ENCODE results near the gene RASAL2. TPM values are rescaled to one million over a fixed set of nuclear protein-coding genes. Genes with fewer than 3 reads are reported as not detected.
"Not testable (repeated sequence)": the region's sequence is repeated elsewhere in the genome, so short reads cannot be mapped to it uniquely, and the experiment has no call there.

The RASAL2 gene
- total RNA-seq, 2 experiments from 2014 or later, result not detected

GRCh38 chr1:178098262-178098661 is 4.4 kb downstream of the RASAL2 start:
- Mint-ChIP-seq H3K4me3 (no peak overlapping the region), H3K4me1 (peaks cover 6% of the 10 kb centered on the region), H3K9me3 (ENCODE audit: low read depth) (peaks cover 1% of the 10 kb centered on the region), H3K27me3 (peaks cover 36% of the 10 kb centered on the region), H3K36me3 (ENCODE audit: low read depth) (peaks cover 2% of the 10 kb centered on the region), H3K27ac (no peak overlapping the region)
- ChIA-PET CTCF (interaction anchor here (0.6 kb wide), 1 partner anchor 31 kb away, joined by 3 read pairs; no protein-coding TSS in a partner anchor), POLR2A (no interaction called here)
- DNase-seq (no peak), ATAC-seq (no peak)
- intact Hi-C loops (cut with DNase I, micrococcal nuclease), result no loop called here

DNA sequence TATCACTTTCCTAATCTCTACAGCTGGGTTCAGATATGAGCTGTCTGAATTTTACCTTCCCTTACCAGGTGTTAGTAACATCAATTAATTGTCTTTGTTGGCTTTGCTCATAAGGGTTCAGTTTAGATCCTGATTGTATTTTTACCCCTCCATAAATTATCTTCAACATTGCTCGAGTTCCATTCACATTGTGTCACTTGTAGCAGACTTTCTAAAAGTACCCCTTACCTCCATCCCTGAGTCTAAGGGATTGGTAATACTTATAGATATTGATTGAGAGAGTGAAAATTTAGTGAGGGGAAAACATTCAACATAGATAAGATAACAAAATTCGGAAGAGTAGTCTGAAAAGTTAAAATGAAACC is 7.3 kb downstream of the RASAL2 start:
- CTCF ChIA-PET, result no interaction called here
- no peaks in the 10 kb centered on the region for H3K36me3 Mint-ChIP-seq (ENCODE audit: low read depth)
- H3K9me3 Mint-ChIP-seq (ENCODE audit: low read depth), result no peaks in the 10 kb centered on the region
- ATAC-seq (no peak), DNase-seq (no peak)
- no peaks in the 10 kb centered on the region for H3K4me1 Mint-ChIP-seq
- POLR2A ChIA-PET, result no interaction called here
- H3K4me3 Mint-ChIP-seq, result no peak overlapping the region
- intact Hi-C loops (cut with DNase I, micrococcal nuclease), result no loop called here
- peaks cover 14% of the 10 kb centered on the region for H3K27me3 Mint-ChIP-seq
- no peak overlapping the region for H3K27ac Mint-ChIP-seq

DNA sequence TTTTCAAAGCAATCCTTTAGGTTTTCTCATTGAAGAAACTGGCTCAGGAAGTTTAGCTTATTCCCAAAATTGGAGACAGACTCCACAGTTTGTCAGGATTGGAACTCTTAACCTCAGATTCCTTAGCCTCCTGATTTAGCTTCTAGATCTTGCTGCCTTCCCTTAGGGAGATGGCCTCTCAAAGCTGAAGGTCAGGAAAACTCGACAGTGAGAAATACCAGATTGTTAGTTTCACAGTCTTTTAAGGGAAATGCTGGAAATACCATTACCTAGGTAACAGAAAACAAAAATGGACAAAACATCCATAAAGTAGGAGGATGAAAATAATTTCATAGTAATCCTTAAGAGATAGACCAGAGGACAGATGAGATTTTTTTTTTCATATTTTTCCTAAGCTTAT is 7.8 kb downstream of the RASAL2 start:
- intact Hi-C loops (cut with DNase I, micrococcal nuclease), result no loop called here
- Mint-ChIP-seq H3K4me1 (no peaks in the 10 kb centered on the region), H3K27ac (no peak overlapping the region), H3K9me3 (ENCODE audit: low read depth) (no peaks in the 10 kb centered on the region), H3K36me3 (ENCODE audit: low read depth) (no peaks in the 10 kb centered on the region), H3K4me3 (no peak overlapping the region), H3K27me3 (peaks cover 11% of the 10 kb centered on the region)
- POLR2A ChIA-PET, result no interaction called here
- DNase-seq (no peak), ATAC-seq (no peak)
- CTCF ChIA-PET, result interaction anchor here (0.6 kb wide), 1 partner anchor 16 kb away, joined by 3 read pairs; no protein-coding TSS in a partner anchor

- no peak overlapping the region for H3K4me3 Mint-ChIP-seq
- intact Hi-C loops (cut with DNase I, micrococcal nuclease), result no loop called here
- no peaks in the 10 kb centered on the region for H3K9me3 Mint-ChIP-seq (ENCODE audit: low read depth)
- CTCF ChIA-PET, result interaction anchor here (0.6 kb wide), 1 partner anchor 16 kb away, joined by 3 read pairs; no protein-coding TSS in a partner anchor
- no peak for ATAC-seq
- peaks cover 8% of the 10 kb centered on the region for H3K27me3 Mint-ChIP-seq
- no peak overlapping the region for H3K27ac Mint-ChIP-seq
- no peak for DNase-seq
- H3K36me3 Mint-ChIP-seq (ENCODE audit: low read depth), result no peaks in the 10 kb centered on the region
- no peaks in the 10 kb centered on the region for H3K4me1 Mint-ChIP-seq
- POLR2A ChIA-PET, result no interaction called here
These were observed 8.3 kb downstream of the RASAL2 start for GRCh38 chr1:178102218-178102617.

DNA sequence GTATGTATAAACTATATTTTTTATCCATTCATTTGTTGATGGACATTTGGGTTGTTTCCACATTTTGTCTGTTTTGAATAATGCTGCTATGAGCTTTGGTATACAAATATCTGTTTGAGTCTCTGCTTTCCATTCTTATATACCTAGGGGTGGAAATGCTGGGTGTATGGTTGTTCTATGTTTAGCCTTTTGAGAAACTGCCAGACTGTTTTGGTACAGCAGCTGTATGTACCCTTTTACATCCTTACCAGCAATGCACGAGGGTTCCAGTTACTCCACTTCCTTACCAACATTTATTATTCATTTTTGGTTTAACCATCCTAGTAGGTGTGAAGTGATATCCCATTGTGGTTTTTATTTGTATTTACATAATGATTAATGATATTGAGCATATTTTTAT is 13.9 kb downstream of the RASAL2 start:
- ATAC-seq, result no peak
- ChIA-PET POLR2A (no interaction called here), CTCF (no interaction called here)
- Mint-ChIP-seq H3K27ac (no peak overlapping the region), H3K36me3 (ENCODE audit: low read depth) (no peaks in the 10 kb centered on the region), H3K27me3 (no peaks in the 10 kb centered on the region), H3K4me3 (no peak overlapping the region), H3K4me1 (no peaks in the 10 kb centered on the region), H3K9me3 (ENCODE audit: low read depth) (no peaks in the 10 kb centered on the region)
- intact Hi-C loops (cut with DNase I, micrococcal nuclease), result no loop called here
- DNase-seq, result no peak

DNA sequence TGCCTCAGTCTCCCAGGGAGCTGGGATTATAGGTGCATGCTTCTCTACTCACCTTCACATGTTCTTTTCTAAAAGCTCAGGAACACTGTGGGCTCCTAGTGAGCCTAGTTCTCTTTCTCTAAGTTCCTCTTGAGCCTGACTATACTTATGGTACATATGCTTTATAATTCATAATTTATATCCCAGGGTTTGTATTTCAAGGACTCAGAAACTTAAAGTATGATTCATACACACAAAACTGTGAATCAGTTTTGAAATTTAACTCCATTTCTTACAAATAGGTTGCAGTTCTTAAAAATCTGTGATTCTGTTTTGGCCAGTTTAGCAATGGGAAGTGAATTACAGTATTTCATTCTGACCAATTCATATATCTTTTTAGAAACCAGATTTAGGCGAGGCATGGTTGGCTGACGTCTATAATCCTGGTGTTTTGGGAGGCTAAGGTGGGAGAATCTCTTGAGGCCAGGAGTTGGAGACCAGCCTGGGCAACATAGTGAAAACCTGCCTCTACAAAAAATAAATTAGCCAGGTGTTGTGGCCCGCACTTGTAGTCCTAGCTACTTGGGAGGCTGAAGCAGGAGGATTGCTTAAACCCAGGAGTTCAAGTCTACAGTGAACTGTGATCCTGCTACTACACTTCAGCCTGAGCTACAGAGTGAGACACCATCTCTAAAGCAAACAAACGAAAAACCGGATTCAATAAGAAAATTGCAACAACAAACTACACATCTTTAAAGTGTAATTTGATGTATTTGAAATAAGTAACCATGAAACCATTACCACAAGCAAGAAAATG is 15.6 kb downstream of the RASAL2 start:
- Mint-ChIP-seq H3K27ac (no peak overlapping the region), H3K27me3 (no peaks in the 10 kb centered on the region), H3K9me3 (ENCODE audit: low read depth) (no peaks in the 10 kb centered on the region), H3K36me3 (ENCODE audit: low read depth) (no peaks in the 10 kb centered on the region), H3K4me3 (no peak overlapping the region), H3K4me1 (no peaks in the 10 kb centered on the region)
- DNase-seq, result no peak
- POLR2A ChIA-PET, result no interaction called here
- no peak for ATAC-seq
- intact Hi-C loops (cut with DNase I, micrococcal nuclease), result no loop called here
- CTCF ChIA-PET, result no interaction called here

GRCh38 chr1:178115260-178115659 is 21.4 kb downstream of the RASAL2 start:
- POLR2A ChIA-PET, result no interaction called here
- H3K4me3 Mint-ChIP-seq, result no peak overlapping the region
- no peaks in the 10 kb centered on the region for H3K4me1 Mint-ChIP-seq
- DNase-seq (no peak), ATAC-seq (no peak)
- no peaks in the 10 kb centered on the region for H3K27me3 Mint-ChIP-seq
- no peak overlapping the region for H3K27ac Mint-ChIP-seq
- CTCF ChIA-PET, result no interaction called here
- intact Hi-C loops (cut with DNase I, micrococcal nuclease), result no loop called here
- H3K9me3 Mint-ChIP-seq (ENCODE audit: low read depth), result no peaks in the 10 kb centered on the region
- no peaks in the 10 kb centered on the region for H3K36me3 Mint-ChIP-seq (ENCODE audit: low read depth)

- intact Hi-C loops (cut with DNase I, micrococcal nuclease), result no loop called here
- no peaks in the 10 kb centered on the region for H3K9me3 Mint-ChIP-seq (ENCODE audit: low read depth)
- no peak for DNase-seq
- CTCF ChIA-PET, result interaction anchor here (0.7 kb wide), 1 partner anchor 16 kb away, joined by 3 read pairs; no protein-coding TSS in a partner anchor
- no peaks in the 10 kb centered on the region for H3K4me1 Mint-ChIP-seq
- no peak overlapping the region for H3K4me3 Mint-ChIP-seq
- no peak overlapping the region for H3K27ac Mint-ChIP-seq
- H3K27me3 Mint-ChIP-seq, result no peaks in the 10 kb centered on the region
- H3K36me3 Mint-ChIP-seq (ENCODE audit: low read depth), result no peaks in the 10 kb centered on the region
- POLR2A ChIA-PET, result no interaction called here
- no peak for ATAC-seq
These were observed 24.6 kb downstream of the RASAL2 start for GRCh38 chr1:178118524-178118923.

GRCh38 chr1:178119628-178120027 is 25.7 kb downstream of the RASAL2 start:
- no peak for DNase-seq
- H3K27me3 Mint-ChIP-seq, result no peaks in the 10 kb centered on the region
- intact Hi-C loops (cut with DNase I, micrococcal nuclease), result no loop called here
- no peak overlapping the region for H3K27ac Mint-ChIP-seq
- H3K9me3 Mint-ChIP-seq (ENCODE audit: low read depth), result no peaks in the 10 kb centered on the region
- H3K4me3 Mint-ChIP-seq, result no peak overlapping the region
- POLR2A ChIA-PET, result no interaction called here
- H3K4me1 Mint-ChIP-seq, result no peaks in the 10 kb centered on the region
- no peak for ATAC-seq
- CTCF ChIA-PET, result no interaction called here
- no peaks in the 10 kb centered on the region for H3K36me3 Mint-ChIP-seq (ENCODE audit: low read depth)

GRCh38 chr1:178120088-178120487 is 26.2 kb downstream of the RASAL2 start:
- intact Hi-C loops (cut with DNase I, micrococcal nuclease), result no loop called here

DNA sequence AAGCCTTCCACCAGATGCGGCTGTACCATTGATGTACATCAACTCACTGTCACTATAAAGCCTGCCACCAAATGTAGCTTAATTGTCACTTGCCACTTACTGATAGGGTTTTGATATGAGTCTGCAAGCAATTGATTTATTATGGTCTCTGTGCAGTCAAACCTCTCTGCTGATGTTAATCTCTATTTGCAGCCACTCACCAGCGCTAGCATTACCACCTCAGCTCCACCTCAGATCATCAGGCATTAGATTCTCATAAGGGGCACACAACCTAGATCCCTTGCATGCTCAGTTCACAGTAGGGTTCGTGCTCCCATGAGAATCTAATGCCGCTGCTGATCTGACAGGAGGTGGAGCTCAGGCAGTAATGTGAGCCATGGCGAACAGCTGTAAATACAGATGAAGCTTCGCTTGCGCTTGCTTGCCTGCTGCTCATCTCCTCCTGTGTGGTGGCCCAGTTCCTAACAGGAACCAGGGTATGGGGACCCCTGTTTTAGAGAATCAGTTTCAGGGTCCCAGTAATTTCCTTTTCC is 26.7 kb downstream of the RASAL2 start:
- DNase-seq; ATAC-seq; H3K27me3 Mint-ChIP-seq; H3K27ac Mint-ChIP-seq; H3K9me3 Mint-ChIP-seq (ENCODE audit: low read depth); POLR2A ChIA-PET; intact Hi-C loops (cut with DNase I, micrococcal nuclease); H3K4me1 Mint-ChIP-seq; H3K4me3 Mint-ChIP-seq; CTCF ChIA-PET; H3K36me3 Mint-ChIP-seq (ENCODE audit: low read depth): not testable (repeated sequence)

More at GRCh38 chr1:178120088-178120487, 26.2 kb downstream of the RASAL2 start:
- Mint-ChIP-seq H3K27me3 (no peaks in the 10 kb centered on the region), H3K4me1 (no peaks in the 10 kb centered on the region), H3K4me3 (no peak overlapping the region), H3K9me3 (ENCODE audit: low read depth) (no peaks in the 10 kb centered on the region), H3K27ac (no peak overlapping the region), H3K36me3 (ENCODE audit: low read depth) (no peaks in the 10 kb centered on the region)
- CTCF ChIA-PET, result no interaction called here
- ATAC-seq, result no peak
- POLR2A ChIA-PET, result no interaction called here
- DNase-seq, result no peak

DNA sequence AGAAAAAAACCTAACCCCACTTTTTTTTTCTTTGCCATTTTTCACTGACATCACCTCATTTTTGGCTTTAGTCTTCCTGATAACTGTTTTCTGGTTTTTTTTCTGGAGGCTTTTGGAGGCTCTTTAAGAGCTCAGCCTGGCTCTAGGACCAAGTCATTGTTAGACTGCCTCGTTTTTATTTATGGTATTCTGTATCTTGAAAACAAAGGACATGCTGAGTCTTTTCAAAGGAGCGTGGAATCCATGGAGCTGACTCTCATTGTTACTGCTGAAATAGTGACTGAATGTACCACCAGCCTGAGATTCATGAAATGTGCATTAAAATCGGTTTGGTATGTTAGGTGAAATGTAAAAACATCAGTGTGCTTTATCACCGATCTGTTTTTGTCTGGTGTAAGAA is 28.0 kb downstream of the RASAL2 start:
- CTCF ChIA-PET, result no interaction called here
- Mint-ChIP-seq H3K4me3 (no peak overlapping the region), H3K27ac (no peak overlapping the region), H3K4me1 (no peaks in the 10 kb centered on the region), H3K9me3 (ENCODE audit: low read depth) (no peaks in the 10 kb centered on the region), H3K36me3 (ENCODE audit: low read depth) (no peaks in the 10 kb centered on the region), H3K27me3 (no peaks in the 10 kb centered on the region)
- intact Hi-C loops (cut with DNase I, micrococcal nuclease), result no loop called here
- no peak for DNase-seq
- ATAC-seq, result no peak
- POLR2A ChIA-PET, result no interaction called here
